GM19238 (cell line): Measurements from ENCODE around the gene CFAP57.

Experiments used
- DNase-seq: peaks from one replicate; pipeline ENCODE4 v3.0.0; 2011; ENCODE audit warnings: low spot score; ENCODE audit not compliant: insufficient read length

The CFAP57 gene

DNA sequence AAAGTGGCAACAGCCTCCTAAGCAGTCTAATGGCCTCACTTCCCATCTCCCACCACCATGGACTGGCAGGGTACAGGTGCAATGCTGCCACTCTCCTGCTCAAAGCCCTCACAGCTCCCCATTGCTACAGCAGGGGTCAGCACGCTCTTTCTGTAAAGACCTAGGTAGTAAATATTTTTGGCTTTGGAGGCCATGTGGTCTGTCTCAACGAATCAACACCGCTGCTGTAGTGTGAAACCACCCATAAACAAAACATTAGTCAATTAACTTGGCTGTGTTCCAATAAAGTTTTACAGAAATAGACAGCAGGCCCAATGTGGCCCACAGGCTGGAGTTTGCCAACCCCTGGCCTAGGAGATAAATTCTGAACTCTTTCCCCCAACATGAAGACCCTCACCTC is 53.0 kb downstream of the CFAP57 start:
- DNase-seq: no peak

DNA sequence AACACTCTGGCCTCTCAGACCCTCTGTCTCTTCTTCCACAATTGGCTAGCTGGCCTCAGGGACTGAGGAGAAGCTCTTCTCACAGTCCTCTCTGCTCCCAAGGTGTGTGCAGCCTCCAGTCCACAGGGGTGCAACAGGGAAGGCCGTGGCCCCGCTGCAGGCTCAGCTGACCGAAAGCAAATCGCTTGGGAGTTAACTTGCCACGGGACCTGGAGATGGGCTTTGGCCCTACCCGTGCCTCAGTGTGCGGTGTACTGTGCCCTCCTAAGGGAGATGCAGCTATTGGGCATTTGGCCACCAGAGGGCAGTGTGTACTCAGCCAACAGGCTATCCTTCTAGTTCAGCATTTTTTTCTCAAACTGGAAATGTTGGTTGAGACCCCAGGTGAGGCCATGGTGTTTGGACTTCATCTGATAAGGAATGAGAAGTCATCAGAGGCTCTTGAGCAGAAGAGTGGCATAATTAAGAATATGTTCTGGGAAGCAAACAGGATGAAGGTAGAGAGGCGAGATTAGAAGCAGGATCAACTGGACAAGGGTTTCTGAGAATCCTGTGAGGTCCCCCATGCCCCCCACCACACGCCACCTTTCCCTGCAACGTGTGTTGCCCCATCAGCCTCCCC is 55.1 kb downstream of the CFAP57 start:
- DNase-seq: peak; percentile 70

DNA sequence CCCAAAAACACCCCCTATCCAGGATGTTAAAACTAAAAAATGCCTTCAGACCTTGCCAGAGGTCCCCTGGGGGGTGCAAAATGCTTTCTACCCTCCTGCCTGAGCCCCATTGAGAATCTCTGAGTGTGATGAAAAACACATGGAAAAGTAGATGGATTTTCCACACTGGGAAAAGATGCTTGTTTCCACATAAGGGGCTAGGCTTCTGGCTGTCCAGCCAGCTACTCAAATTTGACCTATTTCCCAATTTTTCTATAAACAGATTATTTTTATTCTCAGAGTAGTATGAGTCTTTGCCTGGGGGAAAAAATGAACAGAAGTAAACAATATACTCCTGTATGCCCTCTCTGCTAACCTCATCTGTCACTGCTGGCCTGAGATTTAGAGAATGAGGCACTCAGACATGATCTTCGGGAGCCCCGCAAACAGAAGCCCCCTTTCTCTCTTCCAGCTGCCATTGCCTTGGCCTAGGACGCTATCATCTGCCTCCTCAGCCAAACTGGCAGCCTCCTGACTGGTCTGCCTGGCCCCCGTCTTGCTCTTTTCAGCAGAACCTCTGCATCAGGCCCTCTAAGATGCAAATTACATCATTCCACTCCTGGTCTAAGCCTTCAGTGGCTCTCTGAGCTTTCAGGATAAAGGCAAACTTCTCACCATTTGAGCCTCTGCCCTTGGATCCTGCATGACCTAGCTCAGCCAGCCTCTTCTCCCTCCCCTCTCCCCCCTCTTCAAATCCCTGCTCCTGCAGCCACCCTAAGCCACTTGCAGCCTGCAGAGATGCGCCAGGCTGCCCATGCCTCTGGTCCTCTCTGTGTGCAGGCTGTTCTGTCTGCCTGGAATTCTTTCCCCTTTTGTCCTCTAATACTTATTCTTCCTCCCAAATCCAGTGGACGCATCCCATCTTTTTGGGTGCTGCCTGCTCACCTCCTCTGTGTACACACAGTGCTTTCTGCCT is 58.0 kb downstream of the CFAP57 start:
- DNase-seq: no peak

GRCh38 chr1:43232074-43232473 is 59.9 kb downstream of the CFAP57 start:
- DNase-seq: no peak

DNA sequence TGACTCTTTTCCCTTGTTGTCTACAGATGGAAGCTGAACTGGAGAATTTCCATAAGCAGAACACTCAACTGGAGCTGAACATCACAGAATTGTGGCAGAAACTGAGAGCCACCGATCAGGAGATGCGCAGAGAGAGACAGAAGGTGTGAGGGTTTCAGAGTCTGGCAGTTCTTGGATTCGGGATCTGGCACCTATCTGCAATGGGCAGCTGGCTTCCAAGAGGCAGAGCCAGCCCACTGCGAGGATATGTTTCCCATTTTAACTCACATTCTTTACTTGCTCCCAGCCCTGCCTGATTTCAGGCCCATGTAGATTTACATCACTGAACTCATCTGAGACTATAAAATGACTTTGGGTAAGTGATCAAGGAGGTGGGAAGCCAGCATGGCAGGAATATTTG is 60.4 kb downstream of the CFAP57 start:
- DNase-seq: no peak

DNA sequence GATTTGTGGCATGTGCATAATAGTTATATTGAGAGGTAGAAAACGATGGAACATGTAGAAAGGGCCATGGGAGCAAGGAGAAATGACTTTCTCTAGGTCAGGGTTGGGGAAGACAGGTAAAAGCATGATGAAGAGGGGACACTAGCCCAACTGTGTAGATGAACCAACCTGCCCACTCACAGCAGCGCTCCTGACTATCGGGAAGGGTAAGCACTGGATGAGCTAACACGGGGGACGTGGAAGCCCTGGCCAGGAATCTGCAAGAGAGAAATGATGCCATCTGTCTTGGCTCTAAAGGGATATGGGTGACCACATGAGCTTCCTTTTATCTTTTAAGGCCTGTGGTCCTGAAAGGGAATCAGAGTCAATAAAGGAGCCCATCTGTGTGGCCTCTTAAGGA is 61.5 kb downstream of the CFAP57 start:
- no peak for DNase-seq

DNA sequence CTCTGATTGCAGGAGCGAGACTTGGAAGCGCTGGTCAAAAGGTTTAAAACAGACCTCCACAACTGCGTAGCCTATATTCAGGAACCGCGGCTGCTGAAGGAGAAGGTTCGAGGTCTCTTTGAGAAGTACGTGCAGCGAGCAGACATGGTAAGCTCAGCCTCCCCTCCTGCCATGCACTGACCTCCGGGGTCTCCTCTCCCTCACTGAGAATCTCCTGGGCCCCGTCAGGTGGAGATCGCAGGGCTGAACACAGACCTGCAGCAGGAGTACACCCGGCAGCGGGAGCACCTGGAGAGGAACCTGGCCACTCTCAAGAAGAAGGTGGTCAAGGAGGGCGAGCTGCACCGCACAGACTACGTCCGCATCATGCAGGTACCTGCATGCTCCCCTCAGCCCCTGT is 62.1 kb downstream of the CFAP57 start:
- DNase-seq: no peak

- DNase-seq: no peak
Measured at GRCh38 chr1:43235040-43235439, 62.9 kb downstream of the CFAP57 start.

GRCh38 chr1:43235451-43236121 is 63.5 kb downstream of the CFAP57 start:
- no peak for DNase-seq

DNA sequence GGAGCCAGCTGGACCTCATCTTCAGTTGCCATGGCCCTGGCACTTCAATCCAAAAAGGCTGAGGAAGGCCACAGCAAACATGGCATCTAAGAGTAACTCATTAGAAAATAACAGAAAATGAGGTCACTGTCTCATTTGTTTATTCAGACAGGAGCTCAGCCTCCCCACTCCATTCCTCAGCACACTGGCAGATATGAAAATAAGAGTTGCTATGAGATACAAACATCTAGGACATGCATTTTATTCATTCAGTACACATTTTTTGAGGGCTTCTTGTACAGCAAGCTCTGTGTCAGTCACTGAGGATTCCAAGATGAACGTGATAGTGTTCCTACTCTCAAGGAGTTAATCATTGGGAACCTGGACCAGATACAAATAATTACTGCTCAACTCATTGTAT is 65.0 kb downstream of the CFAP57 start:
- DNase-seq: no peak

- DNase-seq: no peak
Measured at GRCh38 chr1:43238085-43238484, 66.0 kb downstream of the CFAP57 start.

DNA sequence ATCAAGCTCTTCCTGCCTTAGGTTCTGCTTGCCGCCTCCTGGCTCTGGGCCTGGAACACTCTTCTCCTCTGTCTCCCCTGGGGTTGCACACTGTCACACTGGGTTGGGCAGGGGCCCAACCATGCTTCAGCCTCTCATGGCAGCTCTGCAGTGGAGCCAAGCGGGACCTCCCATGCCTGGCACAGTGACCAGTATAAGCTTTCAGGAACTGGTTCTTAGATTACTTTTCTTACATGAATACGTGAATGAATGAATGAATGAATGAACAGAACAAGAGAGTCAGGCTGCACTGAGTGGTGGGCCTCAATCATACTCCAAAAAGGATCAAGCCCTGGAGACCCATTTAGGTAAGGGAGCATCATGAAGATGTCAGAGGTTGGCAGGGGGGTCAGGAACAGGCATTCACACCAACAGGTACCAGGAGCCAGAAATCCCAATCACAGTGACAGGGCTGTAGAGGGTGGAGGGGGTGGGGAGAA is 66.9 kb downstream of the CFAP57 start:
- DNase-seq: no peak

GRCh38 chr1:43239484-43239883 is 67.4 kb downstream of the CFAP57 start:
- peak; percentile 71 for DNase-seq

- DNase-seq: no peak
Measured at GRCh38 chr1:43241413-43241836, 69.3 kb downstream of the CFAP57 start.

GRCh38 chr1:43243299-43243698 is 71.2 kb downstream of the CFAP57 start:
- no peak for DNase-seq

DNA sequence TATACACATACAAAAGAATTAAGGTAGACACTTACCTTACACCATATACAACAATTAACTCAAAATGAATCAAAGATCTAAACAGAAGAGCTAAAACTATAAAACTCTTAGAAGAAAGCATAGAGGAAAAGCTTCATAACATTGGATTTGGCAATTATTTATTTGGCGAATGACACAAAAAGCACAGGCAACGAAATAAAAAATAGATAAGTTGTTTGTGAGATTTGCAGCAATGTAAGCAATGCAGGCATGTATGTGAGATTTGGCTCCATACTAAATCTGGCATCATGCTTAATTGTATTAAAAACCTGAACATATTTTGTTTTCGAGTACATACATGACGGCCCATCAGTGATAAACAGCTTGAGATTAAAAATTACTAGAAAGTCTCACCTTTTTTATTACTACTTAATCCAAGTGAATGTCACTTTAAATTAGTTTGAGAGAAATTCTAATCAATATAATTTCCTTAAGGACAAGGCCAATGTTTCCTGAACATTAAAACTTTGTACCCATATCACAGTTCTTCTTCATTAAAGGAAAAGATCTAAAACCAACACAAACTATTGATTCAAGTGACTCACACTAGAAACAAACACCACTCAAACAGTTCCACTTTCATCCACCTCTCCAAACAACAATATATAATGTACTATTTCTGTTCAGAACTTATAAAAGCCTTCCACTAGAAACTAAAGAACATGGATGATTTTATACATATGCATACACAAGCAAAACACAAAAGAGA is 74.5 kb downstream of the CFAP57 start:
- no peak for DNase-seq

- no peak for DNase-seq
Measured at GRCh38 chr1:43247256-43247921, 75.3 kb downstream of the CFAP57 start.

DNA sequence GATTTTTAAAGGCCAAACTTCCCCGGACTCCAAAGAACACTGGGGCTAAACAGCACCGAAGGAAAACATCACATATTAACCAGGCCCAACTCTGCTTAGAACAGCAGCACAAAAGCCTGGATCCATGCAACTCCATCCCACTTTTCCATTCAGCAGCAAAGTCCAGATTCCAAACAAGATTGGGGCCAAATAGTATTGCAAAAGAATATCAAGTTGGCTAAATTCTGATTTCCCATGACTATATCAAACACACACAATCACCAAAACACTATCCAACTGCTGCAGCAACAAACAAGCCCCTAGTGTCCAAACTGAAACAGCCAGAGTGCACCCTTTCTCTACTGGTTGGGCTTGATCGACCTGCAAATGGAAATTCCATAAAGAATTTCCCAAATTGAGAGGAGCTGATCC is 78.2 kb downstream of the CFAP57 start:
- no peak for DNase-seq

- DNase-seq: no peak
Measured at GRCh38 chr1:43251024-43251423, 78.9 kb downstream of the CFAP57 start.

- no peak for DNase-seq
Measured at GRCh38 chr1:43252225-43252624, 80.1 kb downstream of the CFAP57 start.

GRCh38 chr1:43253173-43253572 is 81.0 kb downstream of the CFAP57 start:
- DNase-seq: no peak
